Stimulated activated CD8-positive, alpha-beta memory T cell treated with anti-CD3 and anti-CD28 coated beads, Interleukin-4, amount 100 ng/mL, for 48 hours (primary cell): ENCODE results near the gene EHBP1.
A peak's percentile ranks its signal among the peaks of the same experiment; 100 is the strongest.

ENCODE experiments used
- DNase-seq: peaks from one replicate; pipeline ENCODE4 v3.0.0-alpha.2; 2020

EHBP1 gene

GRCh38 chr2:62705007-62705829 lies at the start of gene EHBP1:
Gene EHBP1 (plus strand): TSS chr2:62705713. CDS start chr2:62707192, 1,479 bp downstream.
- peak; percentile 98 for DNase-seq

GRCh38 chr2:62657783-62658182 lies 47.7 kb upstream of the EHBP1 start:
- no peak for DNase-seq

GRCh38 chr2:62658891-62659290 lies 46.6 kb upstream of the EHBP1 start:
- no peak for DNase-seq

- DNase-seq, result no peak
Measured at GRCh38 chr2:62660087-62660486, 45.4 kb upstream of the EHBP1 start.

- DNase-seq, result no peak
Measured at GRCh38 chr2:62660582-62661262, 44.8 kb upstream of the EHBP1 start.

GRCh38 chr2:62661263-62661635 lies 44.3 kb upstream of the EHBP1 start:
- DNase-seq, result no peak

- DNase-seq, result no peak
Measured at GRCh38 chr2:62662131-62662530, 43.4 kb upstream of the EHBP1 start.

- DNase-seq, result no peak
Measured at GRCh38 chr2:62662554-62662953, 43.0 kb upstream of the EHBP1 start.

GRCh38 chr2:62663411-62663810 lies 42.1 kb upstream of the EHBP1 start:
- no peak for DNase-seq

GRCh38 chr2:62663920-62664795 lies 41.4 kb upstream of the EHBP1 start:
- DNase-seq, result no peak

- no peak for DNase-seq
Measured at GRCh38 chr2:62665446-62665845, 40.1 kb upstream of the EHBP1 start.

- DNase-seq, result no peak
Measured at GRCh38 chr2:62669180-62669579, 36.3 kb upstream of the EHBP1 start.

GRCh38 chr2:62672601-62673000 lies 32.9 kb upstream of the EHBP1 start:
- no peak for DNase-seq

GRCh38 chr2:62675062-62675461 lies 30.5 kb upstream of the EHBP1 start:
- no peak for DNase-seq

- DNase-seq, result no peak
Measured at GRCh38 chr2:62685256-62685655, 20.3 kb upstream of the EHBP1 start.

GRCh38 chr2:62686012-62686685 lies 19.4 kb upstream of the EHBP1 start:
- DNase-seq, result no peak

GRCh38 chr2:62687636-62688035 lies 17.9 kb upstream of the EHBP1 start:
- DNase-seq, result no peak

GRCh38 chr2:62688771-62689170 lies 16.7 kb upstream of the EHBP1 start:
- no peak for DNase-seq

- no peak for DNase-seq
Measured at GRCh38 chr2:62691186-62691585, 14.3 kb upstream of the EHBP1 start.

- no peak for DNase-seq
Measured at GRCh38 chr2:62692225-62692624, 13.3 kb upstream of the EHBP1 start.

GRCh38 chr2:62698653-62699052 lies 6.9 kb upstream of the EHBP1 start:
- DNase-seq, result no peak

- no peak for DNase-seq
Measured at GRCh38 chr2:62704654-62705006, 883 bp upstream of the EHBP1 start.
